ENCODE results near the gene GGTA1.

Gene GGTA1

DNA sequence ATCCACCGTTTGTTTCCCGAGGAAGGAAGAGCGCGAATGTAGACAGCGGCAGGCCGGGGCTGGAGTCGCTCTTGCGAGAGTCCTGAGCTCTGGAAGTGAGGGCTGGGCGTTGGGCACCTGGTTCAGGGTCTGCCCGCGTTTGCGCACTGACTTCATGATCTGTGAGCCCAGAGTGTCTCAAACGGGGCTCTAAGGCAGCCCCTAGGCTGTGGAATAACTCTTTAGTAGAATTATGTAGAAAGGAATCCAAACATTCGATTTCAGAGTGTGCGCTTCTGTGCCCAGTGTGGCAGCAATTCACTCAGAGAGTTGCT is 478 bp upstream of the GGTA1 start:
- no peak for DNase-seq (ENCODE audit: extremely low read depth in 1 of 2, low read depth in 1 of 2)

DNA sequence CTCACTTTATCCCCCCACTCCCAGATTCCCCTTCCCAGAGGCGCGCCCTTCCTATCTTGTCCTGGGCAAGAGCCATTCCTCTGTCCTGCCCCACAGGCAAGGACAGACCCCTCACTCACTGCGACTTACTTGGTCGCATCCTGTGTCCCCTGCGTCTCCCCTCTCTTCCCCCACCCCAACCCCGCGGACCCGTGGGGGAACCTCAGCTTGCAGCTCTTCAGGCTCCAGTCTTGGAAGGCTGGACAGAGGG is 542 bp downstream of the GGTA1 start:
- DNase-seq (ENCODE audit: extremely low read depth in 1 of 2, low read depth in 1 of 2), result no peak

- no peak for DNase-seq (ENCODE audit: extremely low read depth in 1 of 2, low read depth in 1 of 2)
Measured at GRCh38 chr9:121498487-121499176, 1.0 kb downstream of the GGTA1 start.

DNA sequence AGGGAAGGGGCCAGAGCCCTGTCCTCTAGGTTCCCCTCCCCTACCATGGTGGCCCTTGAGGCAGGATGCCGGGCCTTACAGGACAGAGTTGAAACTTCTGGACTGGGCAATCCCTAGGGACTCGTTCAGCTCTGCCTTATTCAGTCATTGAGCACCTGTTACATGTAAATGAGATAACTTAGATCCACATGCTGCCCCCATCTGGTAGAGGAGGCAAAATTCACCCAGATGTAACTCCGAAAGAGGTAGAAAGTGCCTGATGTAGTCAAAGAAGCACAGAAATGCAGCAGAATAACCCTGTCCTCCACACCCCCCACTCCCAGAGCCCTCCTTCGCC is 1.5 kb downstream of the GGTA1 start:
- DNase-seq (ENCODE audit: extremely low read depth in 1 of 2, low read depth in 1 of 2), result no peak

DNA sequence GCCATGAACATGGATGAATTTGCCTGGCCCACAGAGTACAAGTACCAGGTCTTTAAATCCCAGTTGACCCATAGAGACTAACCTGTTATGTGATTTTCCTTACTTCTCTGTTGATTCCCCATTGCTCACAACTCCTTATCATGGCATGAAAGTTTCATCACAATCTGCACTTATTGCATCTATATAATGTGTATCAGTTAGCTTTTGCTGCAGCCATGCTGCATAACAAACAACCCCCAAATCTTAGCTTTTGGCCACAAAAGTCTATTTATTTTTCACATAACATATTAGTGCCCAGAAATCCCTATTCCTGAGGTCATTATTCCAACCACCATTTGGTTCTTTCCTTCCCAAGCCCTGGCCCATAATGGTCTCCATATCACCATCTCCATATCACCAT is 3.7 kb downstream of the GGTA1 start:
- DNase-seq (ENCODE audit: extremely low read depth in 1 of 2, low read depth in 1 of 2), result no peak

DNA sequence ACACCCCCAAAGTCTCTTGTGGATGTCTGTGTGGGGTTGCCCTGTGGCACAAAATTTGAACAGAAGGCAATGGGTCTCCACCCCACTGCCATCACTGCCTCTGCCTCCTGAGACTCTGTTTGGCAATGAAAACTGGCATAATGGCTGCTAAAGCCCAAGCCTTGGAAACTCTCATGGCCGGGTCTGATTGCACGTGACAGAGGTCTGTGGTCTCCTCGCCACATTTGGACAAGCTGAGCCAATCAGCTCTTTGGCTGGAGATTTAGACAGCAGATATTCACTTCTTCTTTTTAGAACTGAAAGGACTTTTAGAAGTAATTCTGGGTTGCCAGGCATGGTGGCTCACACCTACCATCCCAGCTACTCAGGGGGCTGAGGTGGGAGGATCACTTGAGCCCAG is 5.5 kb downstream of the GGTA1 start:
- no peak for DNase-seq (ENCODE audit: extremely low read depth in 1 of 2, low read depth in 1 of 2)

DNA sequence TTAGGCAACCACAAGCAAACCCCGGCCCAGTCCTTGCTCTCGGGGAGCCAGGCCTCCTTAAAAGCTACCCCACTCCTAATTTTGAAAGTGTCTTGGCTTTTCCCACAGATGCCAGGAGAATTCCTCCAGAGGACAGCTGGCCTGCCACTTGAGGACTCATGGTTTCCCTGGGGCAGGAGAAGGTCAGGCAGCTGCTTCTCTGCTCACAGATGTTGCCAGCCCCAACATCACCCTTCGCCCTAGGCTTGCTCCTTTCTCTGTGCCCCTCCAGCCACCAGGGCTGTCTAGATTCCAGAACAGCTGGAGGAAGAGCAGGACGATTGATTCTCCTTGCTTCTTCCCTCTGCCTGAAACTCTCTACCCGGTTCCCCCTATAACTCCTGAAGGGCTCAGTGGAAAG is 8.5 kb downstream of the GGTA1 start:
- DNase-seq (ENCODE audit: extremely low read depth in 1 of 2, low read depth in 1 of 2), result no peak

GRCh38 chr9:121489344-121489743 is 10.3 kb downstream of the GGTA1 start:
- no peak for DNase-seq (ENCODE audit: extremely low read depth in 1 of 2, low read depth in 1 of 2)

DNA sequence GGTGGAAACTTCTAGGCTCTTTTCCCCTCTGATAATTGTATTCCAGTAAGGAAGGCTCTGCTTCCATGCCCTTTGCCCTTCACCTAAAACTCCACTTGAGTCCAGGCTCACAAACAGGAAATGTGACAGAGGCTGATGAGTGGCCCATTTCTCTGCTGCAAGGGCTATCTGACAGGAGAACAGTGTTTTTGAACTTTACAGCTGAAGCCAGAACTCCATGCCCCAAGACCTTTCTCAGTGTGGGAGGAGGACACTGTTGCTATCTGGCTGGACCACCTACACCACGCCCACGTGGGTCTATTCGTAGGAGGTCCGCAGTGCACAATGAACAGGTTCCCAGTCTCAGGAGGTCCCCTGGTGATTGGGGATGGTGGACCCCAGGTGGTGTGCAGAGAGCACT is 13.6 kb downstream of the GGTA1 start:
- DNase-seq (ENCODE audit: extremely low read depth in 1 of 2, low read depth in 1 of 2), result no peak

DNA sequence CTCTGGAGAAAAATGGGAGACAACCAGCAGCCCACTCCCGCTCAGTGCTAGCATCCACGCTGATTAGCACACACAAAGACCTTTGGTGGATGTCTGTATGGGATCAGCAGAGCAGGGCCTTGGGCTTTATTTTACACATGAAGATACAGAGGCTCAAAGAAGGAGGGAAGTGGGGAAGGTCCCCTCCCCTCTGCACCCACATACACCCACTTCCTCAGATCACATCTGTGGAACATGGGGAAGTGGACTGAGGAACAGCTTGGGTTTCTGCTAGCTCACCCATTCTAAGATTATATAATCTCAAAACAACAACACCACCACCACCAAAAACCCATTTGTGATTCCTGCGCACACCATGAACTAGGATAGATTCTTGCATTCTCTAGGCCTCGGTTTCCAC is 14.0 kb downstream of the GGTA1 start:
- no peak for DNase-seq (ENCODE audit: extremely low read depth in 1 of 2, low read depth in 1 of 2)

- no peak for DNase-seq (ENCODE audit: extremely low read depth in 1 of 2, low read depth in 1 of 2)
Measured at GRCh38 chr9:121484651-121485446, 14.8 kb downstream of the GGTA1 start.

DNA sequence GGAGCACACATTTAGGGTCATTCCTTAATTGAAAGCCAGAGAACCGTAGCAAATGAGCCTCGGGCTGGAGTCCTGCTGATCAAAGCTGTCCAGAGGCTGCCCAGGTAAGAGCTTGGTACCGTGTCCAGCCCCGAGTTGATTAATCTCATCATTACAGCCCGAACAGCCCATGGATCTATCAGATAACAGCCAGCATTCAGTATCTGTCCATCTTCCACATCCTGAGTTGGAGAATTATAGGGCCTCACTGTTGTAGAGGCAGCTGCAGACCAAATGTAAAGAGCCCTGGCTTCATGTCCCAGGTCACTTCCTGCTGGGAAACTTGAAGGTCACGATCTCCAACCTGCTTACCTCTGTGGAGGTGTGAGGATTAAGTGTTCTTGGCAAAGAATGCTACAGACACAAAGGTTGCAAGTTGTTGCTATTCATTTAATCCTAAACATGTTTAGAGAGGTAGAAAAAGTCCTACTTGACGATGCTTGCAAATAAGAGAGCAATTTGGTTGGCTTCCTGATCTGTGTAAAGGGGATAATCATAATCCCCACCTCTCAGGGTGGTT is 16.1 kb downstream of the GGTA1 start:
- no peak for DNase-seq (ENCODE audit: extremely low read depth in 1 of 2, low read depth in 1 of 2)

- DNase-seq (ENCODE audit: extremely low read depth in 1 of 2, low read depth in 1 of 2), result no peak
Measured at GRCh38 chr9:121483049-121483448, 16.6 kb downstream of the GGTA1 start.

GRCh38 chr9:121478816-121479676 is 20.6 kb downstream of the GGTA1 start:
- no peak for DNase-seq (ENCODE audit: extremely low read depth in 1 of 2, low read depth in 1 of 2)

DNA sequence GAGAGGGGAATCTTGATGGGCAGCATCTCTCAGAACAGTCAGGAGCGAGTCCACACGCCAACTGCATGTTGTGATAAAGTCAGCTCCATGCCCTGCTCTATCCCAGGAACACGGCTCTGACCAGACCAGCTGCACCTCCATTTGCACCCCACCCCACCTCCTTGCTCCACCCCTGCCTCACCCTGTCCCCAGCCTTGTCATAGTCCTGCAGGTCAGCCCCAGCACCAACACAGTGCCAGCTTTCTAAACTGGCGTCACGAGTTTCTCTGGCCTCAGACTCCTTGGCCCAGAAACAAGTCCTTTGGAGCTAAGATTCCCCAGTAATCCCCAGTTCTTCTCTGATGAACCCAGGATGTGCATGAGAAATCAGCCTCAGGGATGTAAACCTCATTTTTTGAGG is 23.5 kb downstream of the GGTA1 start:
- no peak for DNase-seq (ENCODE audit: extremely low read depth in 1 of 2, low read depth in 1 of 2)

DNA sequence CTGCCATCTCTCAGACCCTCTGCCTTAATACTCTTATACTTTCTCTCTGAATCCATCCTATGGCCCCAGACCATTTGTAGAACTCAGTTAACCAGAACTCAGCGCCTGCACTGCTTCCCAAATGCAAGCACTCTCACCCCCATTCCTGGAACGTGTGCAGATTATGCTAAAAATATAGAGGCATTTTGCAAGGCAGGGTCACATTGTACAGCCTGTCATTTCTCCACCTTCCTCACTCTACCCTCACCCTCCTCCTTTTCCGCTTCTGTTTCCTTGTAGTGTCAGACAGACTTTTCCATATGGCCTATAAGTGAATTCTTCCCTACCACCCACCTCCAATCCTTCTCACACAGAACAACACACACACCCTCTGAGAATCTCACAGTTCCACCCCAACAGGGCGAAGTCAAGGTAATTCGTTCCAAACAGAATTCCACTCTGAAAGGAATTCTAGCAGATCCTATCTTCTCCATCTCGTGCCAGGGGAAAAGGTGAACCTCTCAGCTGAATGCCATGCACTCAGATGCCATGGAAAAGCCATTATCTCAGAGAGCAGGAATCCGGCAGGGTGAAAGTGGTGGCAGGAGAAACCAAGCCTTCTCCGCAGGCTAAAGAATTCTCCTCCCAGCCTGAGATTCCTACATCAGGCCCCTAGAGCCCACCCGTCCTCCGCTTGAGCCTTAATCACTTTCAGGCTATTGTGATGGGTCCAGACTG is 25.3 kb downstream of the GGTA1 start:
- no peak for DNase-seq (ENCODE audit: extremely low read depth in 1 of 2, low read depth in 1 of 2)

GRCh38 chr9:121473229-121473628 is 26.4 kb downstream of the GGTA1 start:
- DNase-seq (ENCODE audit: extremely low read depth in 1 of 2, low read depth in 1 of 2), result no peak

DNA sequence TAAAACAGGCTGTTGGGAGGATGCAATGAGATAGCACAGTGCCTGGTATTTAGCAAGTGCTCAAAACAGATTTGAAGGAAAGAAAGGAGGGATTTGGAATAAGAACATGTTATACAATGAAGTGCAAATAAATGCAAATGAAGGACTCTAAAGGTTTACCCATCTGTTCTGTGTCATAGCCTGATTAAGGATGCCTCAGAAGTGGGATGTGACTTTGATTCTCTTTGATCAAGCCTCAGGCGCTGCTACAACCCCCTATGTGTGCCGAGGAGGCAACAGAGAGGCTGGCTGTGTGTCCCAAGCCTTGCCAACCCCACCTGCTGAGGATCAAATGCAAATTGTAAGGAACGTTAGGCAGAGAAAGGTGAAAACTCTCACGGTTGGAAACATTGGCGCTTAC is 27.2 kb downstream of the GGTA1 start:
- no peak for DNase-seq (ENCODE audit: extremely low read depth in 1 of 2, low read depth in 1 of 2)

GRCh38 chr9:121466142-121466541 is 33.5 kb downstream of the GGTA1 start:
- no peak for DNase-seq (ENCODE audit: extremely low read depth in 1 of 2, low read depth in 1 of 2)

DNA sequence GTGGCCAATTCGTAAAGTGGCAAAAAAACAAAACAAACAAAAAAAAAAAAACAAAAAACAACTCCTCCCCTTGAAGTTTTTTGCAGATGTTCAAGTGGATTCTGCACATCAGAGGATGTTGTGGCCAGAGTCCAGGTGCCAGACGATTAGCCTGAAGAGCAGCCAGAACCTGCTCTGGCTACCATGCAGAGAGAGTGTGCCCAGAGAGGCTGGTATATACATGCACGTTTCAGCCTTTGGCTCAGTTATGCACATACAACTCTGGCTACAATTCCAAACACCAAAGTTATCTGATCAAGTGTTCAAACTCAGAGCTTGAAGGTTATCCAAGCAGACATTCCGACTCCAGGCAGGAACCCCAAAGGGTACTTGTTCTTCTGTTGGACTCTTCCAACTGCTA is 34.7 kb downstream of the GGTA1 start:
- DNase-seq (ENCODE audit: extremely low read depth in 1 of 2, low read depth in 1 of 2), result no peak
